ENCODE results near the gene TRABD2B.

- TF ChIP-seq POLR2A (IDR thresholded peaks at IDR 0.05) (no peak), CTCF (IDR thresholded peaks at IDR 0.05) (no peak), POLR2AphosphoS5 (IDR thresholded peaks at IDR 0.05) (no peak)
Observed at GRCh38 chr1:48001696-48002095, 4.5 kb upstream of the TRABD2B start.
